Glutamatergic neuron (in vitro differentiated cells): ENCODE data around the gene DIPK1B. TPM values are rescaled to one million over a fixed set of nuclear protein-coding genes. Genes with fewer than 3 reads are reported as not detected.

Source experiments
- DNase-seq: peaks from one replicate; pipeline ENCODE4 v3.0.0; 2022
- H3K27ac Mint-ChIP-seq: one replicate; pipeline ENCODE4 v1.8.0; 2020; ENCODE audit warnings: mild to moderate bottlenecking, mixed read lengths, inconsistent platforms; ENCODE audit not compliant: unreplicated experiment
- H3K27me3 Mint-ChIP-seq: one replicate; pipeline ENCODE4 v1.8.0; 2020; ENCODE audit warnings: mild to moderate bottlenecking, moderate library complexity, mixed read lengths, inconsistent platforms; ENCODE audit not compliant: unreplicated experiment
- H3K36me3 Mint-ChIP-seq: one replicate; pipeline ENCODE4 v1.8.0; 2020; ENCODE audit warnings: mild to moderate bottlenecking, mixed read lengths, inconsistent platforms; ENCODE audit not compliant: unreplicated experiment
- H3K4me1 Mint-ChIP-seq: one replicate; pipeline ENCODE4 v1.8.0; 2020; ENCODE audit warnings: mild to moderate bottlenecking, low read depth, mixed read lengths, inconsistent platforms; ENCODE audit not compliant: unreplicated experiment
- H3K4me3 Mint-ChIP-seq: one replicate; pipeline ENCODE4 v1.8.0; 2020; ENCODE audit warnings: mild to moderate bottlenecking, mixed read lengths, inconsistent platforms; ENCODE audit not compliant: unreplicated experiment
- H3K9me3 Mint-ChIP-seq: one replicate; pipeline ENCODE4 v1.8.0; 2020; ENCODE audit warnings: mild to moderate bottlenecking, moderate library complexity, mixed read lengths, inconsistent platforms; ENCODE audit not compliant: unreplicated experiment
- total RNA-seq: library from RNA; stranded (reverse); fragmentation: NEBNext Ultra II Directional; extraction: Animal tissue kit (Norgen Biotek cat#: 25700); gene quantifications from one replicate; pipeline ENCODE4 v1.2.1, GENCODE V29; 2021; ENCODE audit not compliant: unreplicated experiment
- TF ChIP-seq, protein P1 (sequence below): fragments of 200-600 bp; sonication (generic); IDR thresholded peaks from one replicate; pipeline ENCODE4 v1.5.0; 2021; ENCODE audit not compliant: partially characterized antibody, unreplicated experiment

The DIPK1B gene
- total RNA-seq, 1 donor from 2014 or later: 71.3 TPM

DNA sequence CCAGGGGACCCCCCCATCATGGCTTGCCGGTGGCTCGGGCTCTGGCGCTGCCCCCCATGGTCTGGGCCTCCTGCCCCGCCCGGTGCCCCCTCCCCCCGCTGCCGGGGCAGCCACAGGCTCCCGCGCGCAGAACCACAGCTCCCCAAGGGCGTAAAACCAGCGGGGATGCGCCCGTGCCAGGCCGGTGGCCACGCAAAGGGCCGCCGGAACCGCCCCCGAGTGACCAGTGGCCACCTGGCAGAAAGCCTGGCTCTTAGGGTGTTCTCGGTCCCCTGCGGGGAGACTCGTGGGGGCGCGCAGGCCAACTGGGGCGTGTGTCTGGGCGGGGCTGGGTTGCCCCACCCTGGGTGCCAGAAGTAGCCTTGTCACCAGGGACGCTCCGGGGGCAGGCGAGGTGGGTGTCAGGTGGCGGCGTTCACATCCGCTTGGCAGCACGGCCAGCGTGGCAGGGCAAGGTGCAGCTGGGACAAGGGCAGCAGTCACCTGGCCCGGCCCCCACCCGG lies 24.6 kb upstream of the DIPK1B start:
- TF ChIP-seq, protein P1, sequence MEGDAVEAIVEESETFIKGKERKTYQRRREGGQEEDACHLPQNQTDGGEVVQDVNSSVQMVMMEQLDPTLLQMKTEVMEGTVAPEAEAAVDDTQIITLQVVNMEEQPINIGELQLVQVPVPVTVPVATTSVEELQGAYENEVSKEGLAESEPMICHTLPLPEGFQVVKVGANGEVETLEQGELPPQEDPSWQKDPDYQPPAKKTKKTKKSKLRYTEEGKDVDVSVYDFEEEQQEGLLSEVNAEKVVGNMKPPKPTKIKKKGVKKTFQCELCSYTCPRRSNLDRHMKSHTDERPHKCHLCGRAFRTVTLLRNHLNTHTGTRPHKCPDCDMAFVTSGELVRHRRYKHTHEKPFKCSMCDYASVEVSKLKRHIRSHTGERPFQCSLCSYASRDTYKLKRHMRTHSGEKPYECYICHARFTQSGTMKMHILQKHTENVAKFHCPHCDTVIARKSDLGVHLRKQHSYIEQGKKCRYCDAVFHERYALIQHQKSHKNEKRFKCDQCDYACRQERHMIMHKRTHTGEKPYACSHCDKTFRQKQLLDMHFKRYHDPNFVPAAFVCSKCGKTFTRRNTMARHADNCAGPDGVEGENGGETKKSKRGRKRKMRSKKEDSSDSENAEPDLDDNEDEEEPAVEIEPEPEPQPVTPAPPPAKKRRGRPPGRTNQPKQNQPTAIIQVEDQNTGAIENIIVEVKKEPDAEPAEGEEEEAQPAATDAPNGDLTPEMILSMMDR: no peak
- peaks cover 13% of the 10 kb centered on the region for H3K4me1 Mint-ChIP-seq
- H3K27ac Mint-ChIP-seq: no peak overlapping the region
- H3K36me3 Mint-ChIP-seq: no peaks in the 10 kb centered on the region
- H3K27me3 Mint-ChIP-seq: peaks cover 2% of the 10 kb centered on the region
- peak overlapping the region; percentile 61 for H3K4me3 Mint-ChIP-seq
- no peaks in the 10 kb centered on the region for H3K9me3 Mint-ChIP-seq
- DNase-seq: no peak

DNA sequence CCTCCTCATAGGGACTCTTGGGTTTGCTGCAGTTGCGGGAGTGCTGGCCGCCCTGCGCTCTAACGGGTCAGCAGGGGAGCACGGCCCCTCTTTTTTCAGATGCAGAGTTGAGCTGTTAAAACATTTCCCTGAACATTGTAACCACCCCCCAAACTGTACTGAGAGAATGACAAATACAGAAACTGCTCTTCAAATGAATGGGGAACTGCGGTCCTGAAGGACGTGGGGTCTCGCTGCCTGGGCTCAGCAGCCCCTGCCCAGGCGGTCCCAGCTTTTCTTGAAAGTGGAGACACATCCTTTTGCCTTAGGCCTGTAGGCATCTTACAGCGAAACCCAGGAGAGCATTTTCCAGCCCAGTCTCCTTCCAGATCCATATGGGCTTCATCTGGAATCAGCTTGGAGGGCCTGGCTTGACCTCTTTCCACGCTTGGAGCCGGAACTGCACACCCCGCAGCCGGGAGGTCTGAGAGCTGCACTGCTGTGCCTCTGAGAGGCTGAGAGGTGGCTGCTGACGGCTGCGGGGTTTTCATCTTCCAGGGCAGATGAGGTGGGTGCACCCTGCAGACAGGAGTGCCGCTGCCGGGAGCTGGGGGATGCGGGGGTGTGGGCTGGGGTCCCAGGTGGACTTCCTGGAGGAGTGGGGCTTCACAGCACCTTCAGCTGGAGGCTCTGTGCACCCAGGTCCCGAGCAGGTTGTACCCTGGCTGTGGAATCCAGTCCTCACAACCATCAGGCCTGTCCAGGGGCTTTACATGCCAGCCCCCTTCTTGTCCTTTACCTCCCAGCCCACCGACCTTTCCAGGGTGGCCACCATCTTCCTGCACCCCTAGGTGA lies 23.9 kb upstream of the DIPK1B start:
- DNase-seq: peak; percentile 41
- Mint-ChIP-seq H3K36me3 (no peaks in the 10 kb centered on the region), H3K27me3 (peaks cover 5% of the 10 kb centered on the region), H3K4me1 (peaks cover 16% of the 10 kb centered on the region), H3K4me3 (peak overlapping the region; percentile 61), H3K27ac (peak overlapping the region; percentile 56), H3K9me3 (no peaks in the 10 kb centered on the region)
- TF ChIP-seq, protein P1: no peak

DNA sequence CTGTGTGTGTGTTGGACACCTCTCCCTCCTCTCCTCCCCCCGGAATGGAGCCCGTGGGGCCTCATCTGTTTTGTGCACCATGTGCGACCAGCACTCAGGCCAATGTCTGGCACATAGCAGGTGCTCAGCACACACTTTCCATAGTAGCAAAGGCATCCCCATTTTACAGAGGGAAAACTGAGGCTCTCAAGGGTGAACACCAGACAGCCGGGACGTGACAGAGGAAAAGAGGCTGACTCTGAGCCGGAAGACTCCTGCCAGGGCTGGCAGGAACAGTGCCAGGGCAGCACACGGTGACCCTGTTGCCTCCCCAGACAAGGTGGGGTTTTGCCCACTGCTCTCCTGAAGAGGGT lies 23.3 kb upstream of the DIPK1B start:
- H3K36me3 Mint-ChIP-seq: no peaks in the 10 kb centered on the region
- TF ChIP-seq, protein P1: no peak
- H3K9me3 Mint-ChIP-seq: no peaks in the 10 kb centered on the region
- no peak overlapping the region for H3K4me3 Mint-ChIP-seq
- H3K4me1 Mint-ChIP-seq: peaks cover 13% of the 10 kb centered on the region
- H3K27me3 Mint-ChIP-seq: peaks cover 5% of the 10 kb centered on the region
- no peak for DNase-seq
- no peak overlapping the region for H3K27ac Mint-ChIP-seq

DNA sequence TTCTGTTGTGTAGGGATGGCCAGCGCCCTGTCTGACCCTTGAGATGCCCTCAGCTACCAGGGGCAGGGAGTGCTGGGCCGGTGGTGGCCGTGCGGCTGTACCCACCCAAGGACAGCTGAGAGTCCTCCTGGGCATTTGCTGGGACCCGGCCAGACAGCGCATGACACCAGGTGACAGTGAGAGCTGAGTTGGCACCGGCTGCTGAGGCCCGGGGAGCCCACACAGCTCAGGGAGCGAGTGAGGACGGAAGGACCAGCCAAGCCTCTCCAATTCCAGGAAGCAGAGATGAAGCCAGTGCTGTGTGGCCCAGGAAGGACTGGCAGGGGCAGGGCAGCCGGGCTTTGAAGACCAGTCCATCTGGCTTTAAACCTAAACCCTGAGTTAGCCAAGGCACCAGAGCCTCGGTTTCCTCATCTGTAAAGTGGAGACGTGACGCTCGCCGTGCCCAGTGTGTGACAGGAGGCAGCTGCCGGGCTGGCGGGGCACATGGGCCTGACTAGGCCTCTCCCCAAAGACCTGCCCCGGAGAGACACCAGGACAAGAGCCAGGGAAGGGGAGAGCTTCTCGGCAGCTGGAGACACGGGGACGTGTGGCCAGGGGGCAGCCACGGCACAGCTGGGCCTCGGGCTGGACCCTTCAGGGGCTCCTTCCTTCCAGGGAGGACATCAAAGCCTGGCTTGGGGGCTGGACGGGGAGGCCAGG lies 22.1 kb upstream of the DIPK1B start:
- H3K4me3 Mint-ChIP-seq: peak overlapping the region; percentile 38
- no peaks in the 10 kb centered on the region for H3K36me3 Mint-ChIP-seq
- DNase-seq: no peak
- H3K9me3 Mint-ChIP-seq: no peaks in the 10 kb centered on the region
- H3K27ac Mint-ChIP-seq: no peak overlapping the region
- H3K4me1 Mint-ChIP-seq: peaks cover 10% of the 10 kb centered on the region
- H3K27me3 Mint-ChIP-seq: peaks cover 5% of the 10 kb centered on the region
- TF ChIP-seq, protein P1: no peak
